HG03139 (cell line): ENCODE data around the gene RSU1.
"Not testable (repeated sequence)": the region's sequence is repeated elsewhere in the genome, so short reads cannot be mapped to it uniquely, and the experiment has no call there.

Source experiments
- ATAC-seq: cut with Tn5 transposase; IDR thresholded peaks from one replicate; pipeline ENCODE4 v1.9.1; 2021; ENCODE audit not compliant: unreplicated experiment

Gene RSU1

DNA sequence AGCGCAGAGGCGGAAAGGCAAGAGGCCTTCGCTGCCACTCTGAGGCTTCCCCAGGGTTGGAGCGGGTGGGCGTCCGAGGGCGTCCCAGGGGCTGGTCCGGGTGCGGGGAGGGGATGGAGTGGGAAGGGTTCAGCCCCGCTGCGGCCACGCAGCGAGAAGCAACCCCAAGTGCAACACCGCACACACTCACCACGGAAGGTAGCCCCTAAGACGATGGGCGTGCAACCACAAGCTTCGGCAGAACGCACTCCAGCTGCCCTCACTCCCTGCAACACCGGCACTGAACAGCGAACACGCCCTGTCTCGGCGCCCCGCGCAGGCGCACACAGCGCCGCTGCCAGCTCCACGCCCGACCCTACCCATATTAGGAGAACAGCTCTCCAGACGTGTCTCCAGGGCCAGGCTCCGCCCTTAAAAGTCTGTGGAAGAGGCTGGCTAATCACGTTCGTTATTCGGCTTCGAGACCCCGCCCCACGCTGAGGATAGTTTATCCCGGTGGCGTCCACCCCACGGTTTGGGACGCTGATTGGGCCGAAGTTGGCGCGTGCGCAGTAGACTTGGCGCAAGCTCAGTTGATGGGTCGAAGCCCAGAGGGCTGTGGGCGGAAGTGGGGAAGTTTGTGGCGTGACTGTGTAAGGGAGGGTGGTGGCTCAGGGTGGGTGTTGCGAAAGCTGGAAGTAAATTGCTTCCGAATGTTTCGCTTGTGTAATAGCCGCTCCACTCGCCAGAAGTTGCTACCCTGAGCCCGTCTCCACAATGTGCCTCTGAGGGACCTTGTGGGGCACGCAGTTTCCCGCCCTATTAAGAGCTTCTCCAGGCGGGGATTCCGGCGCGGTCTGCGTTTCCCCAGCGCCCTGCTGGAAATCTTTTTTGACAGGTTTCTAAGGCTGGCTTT is at the start of gene RSU1:
RSU1 (minus strand) TSS at position 300 of the 895 bp plus-strand sequence. CDS start 343 bp downstream, outside the sequence.
- peak; percentile 98 for ATAC-seq

DNA sequence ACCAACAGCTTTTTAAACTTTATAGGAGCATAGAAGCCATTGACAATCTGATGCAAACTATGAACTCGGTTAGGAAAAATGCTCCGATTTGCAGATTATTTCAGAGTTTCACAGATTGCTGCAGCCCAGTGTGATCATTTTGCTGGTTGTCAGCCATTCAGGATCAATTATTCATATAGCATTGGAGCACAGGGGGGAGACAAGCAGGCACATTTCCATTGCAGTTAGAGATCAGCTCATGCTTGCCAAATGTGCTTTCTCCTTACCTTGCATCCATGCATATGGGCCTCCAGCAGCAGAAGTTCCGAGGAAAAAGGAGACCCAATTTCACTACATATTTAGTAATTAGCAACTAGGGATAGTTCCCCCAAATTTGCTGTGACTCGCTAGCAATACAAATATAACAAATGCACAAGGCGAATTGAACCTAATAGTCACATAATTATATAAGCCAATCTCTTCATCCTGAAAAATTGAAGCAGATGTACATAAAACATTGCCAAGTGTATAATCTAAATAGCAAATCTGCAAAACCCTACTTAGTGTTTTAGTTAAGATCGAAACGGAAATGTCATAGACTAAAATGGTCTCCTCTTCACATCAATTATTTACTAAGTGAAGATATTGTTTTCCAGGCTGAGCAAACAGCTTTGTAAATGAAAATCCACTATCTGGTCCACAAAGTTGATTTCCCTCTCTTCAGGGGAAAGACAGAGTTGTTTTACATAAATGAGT is 49.5 kb upstream of the RSU1 start:
- no peak for ATAC-seq

DNA sequence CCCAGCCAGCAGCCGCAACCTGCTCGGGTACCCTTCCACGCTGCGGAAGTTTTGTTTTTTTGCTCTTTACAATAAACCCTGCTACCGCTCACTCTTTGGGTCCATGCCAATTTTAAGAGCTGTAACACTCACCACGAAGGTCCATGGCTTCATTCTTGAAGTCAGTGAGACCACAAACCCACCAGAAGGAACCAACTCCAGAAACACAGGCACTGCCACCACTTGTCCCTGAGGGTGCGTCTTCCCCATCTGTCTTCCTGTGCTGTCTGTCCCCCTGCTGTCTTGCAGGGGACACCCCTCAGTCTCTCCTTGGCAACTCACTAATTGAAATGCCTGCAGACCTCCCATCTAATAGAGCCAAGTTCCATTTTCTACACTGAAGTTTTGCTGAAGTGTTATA is 48.5 kb upstream of the RSU1 start:
- no peak for ATAC-seq

DNA sequence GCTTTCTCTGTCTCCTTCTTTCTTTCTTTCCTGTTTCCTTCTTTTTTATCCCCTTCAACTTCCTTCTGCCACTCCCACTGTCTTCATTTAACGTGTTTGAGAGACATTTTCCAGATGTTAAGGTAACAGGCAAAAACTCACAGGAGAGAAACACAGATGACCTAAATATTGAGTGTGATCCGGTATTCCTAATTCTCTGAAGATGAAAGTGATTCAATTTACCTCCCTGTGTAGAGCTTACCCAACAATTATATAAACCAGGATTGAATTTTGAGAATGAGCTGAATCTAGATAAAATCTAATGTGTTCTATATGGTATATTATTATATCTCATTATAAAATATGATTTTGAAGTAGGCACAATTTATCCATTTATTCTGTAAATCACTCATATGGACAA is 46.5 kb upstream of the RSU1 start:
- no peak for ATAC-seq

DNA sequence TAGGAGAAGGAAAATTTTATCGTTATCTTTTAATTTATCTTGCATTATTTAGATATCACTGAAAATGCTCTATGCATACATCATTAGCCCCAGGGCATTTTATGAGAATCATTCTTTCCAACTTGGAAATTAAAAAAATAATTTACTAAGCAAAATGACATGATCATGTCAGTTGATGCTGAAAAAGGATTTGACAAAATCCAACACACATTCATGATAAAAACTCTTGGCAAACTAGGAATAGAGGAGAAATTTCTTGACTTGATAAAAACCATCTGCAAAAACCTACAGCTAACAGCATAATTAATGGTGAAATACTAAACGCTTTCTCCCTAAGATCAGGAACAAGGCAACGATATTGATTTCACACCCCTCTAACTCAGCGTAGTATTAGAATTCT is 40.2 kb upstream of the RSU1 start:
- ATAC-seq = no peak

DNA sequence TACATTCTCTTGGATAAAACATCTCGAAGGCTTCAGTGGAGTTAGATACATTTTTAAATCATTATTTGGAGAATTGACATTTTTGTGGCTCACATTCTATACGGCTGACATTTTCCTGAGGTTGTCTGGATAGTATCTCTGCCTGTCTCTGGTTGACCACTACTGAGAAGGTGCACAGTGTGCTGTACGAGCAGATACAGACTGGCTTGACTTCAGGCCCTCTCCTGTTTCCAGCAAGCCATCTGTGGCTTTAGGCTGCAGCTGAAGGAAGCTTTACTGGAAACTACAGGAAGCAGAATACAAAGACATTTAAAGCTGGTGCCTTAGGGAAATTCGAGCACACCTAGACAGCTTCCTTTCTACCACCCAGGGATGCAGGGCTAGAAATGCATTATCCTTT is 39.3 kb upstream of the RSU1 start:
- no peak for ATAC-seq

DNA sequence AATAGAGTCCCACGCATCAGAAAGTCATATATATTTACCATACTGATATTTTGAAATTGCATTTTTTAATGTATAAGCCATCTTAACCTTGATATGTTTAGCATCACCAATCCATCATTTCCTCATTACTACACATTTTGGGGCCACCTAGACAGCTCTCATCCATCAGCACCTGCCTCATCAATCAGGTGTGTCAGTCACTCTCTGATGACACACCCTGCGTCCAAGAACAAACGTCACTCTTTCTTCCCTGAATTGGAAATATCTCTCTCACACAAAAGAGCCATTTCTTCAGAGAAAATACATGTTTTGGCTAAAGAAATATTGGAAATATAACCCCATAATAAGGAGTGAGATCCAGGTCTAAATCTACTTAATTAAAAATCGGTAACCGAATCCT is 38.9 kb upstream of the RSU1 start:
- no peak for ATAC-seq

DNA sequence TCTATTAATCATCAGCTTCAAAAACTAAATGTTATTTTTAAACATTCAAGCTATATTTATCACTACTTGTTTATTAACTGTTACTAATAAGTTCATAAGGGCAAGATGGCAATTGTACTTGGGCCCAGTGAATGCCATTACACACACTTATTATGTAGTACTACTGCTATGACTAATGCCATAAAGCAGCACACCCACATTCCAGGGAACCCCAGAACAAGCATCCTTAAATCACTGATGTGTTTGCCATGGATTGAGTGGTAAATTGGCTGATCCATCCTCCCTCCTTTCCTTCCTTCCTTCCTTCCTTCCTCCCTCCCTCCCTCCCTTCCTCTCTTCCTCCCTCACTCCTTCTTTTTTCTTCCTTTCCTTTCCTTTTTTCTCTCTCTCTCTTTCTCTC is 37.4 kb upstream of the RSU1 start:
- ATAC-seq = no peak

DNA sequence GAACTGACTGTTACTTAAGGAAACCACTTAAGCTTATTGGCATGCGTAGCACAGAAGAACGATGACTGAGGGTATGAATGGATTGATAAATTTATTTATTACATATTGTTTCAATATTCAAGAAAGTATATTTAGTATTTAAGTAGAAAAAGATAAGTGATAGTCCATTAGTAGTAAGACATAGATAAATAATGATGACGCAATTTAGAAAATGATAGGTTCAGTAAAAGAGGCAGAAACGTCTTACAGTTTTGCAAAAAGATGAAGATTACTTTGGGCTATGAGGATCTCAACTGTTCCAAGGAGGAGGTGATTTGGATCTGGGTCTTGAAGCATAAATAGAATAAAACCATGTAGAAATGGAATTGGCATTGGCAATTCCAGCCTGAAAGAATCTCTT is 36.6 kb upstream of the RSU1 start:
- no peak for ATAC-seq

DNA sequence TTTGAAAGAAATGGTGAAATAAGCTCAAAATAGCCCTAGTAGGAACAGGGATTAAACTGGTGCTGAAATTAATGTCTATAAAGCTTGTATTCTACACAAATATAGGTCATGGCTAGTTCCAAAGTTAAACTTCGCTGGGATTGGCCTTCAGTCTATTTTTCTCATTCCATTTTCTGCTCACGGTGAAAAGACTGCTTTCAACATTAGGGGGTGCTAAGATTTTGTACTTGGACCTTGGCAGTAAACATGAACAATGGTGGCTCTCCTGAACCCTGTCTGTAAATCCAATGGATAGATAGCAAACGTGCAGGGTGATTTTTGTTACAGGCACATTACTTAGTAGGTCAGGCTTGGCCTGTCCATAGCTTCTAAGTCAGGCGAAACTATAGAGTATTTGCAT is 36.0 kb upstream of the RSU1 start:
- ATAC-seq = no peak

DNA sequence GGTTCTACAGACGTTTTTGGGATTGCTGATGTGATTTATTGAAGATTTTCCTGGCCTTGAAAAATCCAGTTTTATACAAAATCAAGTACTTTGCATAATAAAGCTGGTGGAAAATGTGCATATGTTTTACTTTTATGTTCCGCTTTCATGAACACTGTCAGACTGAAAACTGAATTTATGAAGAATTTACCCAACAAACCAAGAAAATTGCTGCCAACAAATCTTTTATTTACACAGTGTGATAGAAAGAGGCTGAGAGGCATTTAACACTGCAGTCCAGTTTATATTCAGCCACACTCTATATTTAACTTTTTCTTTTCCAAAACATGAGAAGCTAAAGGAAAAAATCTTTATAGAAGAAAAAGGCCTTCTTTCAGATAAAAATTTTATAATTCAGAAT is 35.4 kb upstream of the RSU1 start:
- no peak for ATAC-seq

DNA sequence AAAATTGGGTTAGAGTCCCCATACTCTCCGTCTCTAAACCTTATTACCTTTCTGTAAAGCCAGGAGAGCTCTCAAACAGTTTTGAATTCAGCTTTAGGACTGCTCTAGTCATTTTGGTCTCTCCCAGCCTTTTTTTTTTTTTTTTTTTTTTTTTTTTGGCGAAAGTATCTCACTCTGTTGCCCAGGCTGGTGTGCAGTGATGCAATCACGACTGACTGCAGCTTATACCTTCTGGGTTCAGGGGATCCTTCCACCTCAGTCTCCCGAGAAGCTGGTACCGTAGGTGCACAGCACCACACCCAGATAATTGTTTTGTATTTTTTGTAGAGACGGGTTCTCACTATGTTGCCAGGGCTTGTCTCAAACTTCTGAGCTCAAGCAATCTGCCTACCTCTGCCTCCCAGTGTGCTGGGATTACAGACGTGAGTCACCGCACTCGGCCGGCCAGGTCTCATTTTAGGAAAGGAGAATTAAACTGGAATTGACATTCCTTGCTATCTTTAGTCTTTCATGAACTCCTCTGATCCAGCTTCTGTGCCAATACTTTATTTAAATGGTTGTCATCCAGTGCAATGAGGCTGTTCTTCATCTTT is 31.4 kb upstream of the RSU1 start:
- no peak for ATAC-seq

DNA sequence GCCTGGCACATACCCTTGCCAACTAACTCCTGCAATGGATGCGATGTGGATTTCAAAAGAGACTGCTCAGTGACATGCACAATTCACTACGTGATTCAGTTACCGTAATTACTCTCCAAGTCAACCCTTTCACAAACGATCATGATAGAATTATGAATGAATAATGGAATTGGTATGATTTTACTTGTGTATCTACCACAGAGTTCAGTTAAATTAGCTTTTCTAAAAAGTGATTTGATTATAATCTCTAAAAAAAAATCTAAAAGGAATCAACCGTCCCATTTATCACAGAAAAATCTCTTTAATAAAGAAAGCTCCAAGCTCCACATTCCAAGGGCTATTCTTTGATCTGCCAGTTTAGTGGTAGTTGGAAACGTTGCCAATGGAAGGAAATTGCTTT is 30.4 kb upstream of the RSU1 start:
- no peak for ATAC-seq

DNA sequence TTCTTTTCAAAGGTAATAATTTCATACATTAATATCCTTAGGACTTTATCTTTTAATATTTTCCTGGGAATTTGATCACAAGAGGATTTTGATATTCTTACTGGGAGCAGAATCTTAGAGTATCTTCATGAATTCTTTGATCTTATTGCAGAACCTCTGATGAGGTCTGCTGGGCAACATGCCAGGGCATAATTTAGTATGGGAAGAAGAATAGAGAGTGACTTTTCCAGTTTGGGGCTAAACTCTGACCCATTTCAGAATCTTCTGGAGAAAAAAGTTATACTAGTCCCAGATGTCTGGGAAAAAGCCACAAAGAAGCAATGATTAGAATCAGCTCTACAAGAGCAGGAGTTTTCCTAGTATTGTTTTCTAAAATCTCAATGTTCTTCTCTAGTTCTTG is 28.0 kb upstream of the RSU1 start:
- ATAC-seq = no peak

DNA sequence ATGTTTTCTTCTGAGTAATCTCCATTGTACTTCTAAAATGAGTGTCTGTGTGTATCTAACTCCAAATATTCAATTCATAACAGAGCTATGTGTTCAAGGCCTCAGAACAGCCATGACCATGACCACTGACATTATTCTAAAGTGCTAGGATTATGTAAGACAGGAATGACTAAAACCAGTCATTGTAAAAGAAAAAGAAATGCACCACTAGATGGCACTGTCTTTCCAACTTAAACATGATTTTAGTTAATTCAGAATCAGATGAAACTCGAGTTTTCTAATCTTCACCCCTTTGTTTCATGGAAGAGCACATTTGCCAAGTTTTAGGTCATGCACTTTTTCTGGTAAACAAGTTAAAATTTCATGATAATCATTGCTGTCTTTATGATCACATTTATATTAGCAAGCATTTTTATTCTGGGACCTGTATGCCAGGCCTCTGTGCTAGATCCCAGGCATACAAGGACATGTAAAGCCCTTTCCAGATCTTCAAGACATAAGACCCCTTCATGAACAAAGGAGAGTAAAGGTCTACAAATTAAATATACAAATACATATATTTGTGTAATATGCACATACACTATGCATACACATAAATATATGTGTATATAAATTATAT is 26.1 kb upstream of the RSU1 start:
- ATAC-seq = no peak

DNA sequence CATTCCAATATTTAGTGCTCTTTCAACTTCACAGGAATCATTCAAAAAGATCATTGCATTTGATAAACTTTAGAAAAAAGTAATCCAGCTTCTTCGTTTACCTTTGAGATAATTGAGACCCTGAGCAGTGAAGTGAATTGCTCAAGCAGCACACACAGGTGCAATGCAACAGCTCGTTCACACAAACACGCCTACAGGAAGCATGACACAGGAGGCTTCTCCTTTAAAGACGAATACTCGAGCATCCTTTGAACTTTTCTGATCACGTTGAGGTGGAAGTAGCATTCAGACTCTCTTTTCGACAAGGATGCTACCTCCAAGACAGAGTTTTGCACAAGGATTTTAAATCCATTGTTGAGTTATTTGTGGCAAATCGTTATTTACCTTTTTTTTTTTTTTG is 18.0 kb upstream of the RSU1 start:
- ATAC-seq = no peak

DNA sequence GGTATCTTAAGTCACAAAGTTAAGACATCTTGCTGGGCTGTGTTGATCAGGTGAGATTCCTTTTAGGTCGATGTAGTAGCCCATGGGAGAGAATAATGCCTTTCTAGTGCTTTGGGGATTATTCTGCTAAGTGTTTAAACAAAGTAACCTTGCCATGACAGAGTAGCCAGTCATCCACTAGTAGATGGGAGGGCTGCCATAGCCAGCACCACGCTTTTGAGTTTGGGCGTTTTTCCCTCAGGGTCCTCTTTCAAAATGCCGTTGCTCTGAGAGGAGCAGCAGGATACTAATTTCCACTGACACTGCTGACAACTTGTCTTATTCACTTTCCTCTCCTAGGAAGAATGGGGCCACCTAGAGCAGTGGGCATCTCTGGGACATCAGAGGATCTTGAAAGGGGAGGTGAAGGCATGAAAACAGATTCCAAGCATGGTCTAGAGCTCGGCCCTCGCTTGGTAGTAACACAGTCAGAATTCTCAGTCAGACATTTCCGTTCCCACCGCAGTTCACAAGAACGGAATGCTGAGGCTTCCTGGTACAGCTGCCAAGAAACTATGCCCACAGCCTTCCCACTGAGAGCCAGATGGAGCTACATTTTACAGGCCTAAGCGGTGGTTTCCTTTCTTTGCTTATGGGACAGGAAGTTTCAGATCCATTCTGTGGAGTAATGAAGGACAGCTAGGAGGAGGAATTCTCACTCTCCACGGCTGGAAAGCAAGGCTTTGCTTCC is 15.3 kb upstream of the RSU1 start:
- no peak for ATAC-seq

DNA sequence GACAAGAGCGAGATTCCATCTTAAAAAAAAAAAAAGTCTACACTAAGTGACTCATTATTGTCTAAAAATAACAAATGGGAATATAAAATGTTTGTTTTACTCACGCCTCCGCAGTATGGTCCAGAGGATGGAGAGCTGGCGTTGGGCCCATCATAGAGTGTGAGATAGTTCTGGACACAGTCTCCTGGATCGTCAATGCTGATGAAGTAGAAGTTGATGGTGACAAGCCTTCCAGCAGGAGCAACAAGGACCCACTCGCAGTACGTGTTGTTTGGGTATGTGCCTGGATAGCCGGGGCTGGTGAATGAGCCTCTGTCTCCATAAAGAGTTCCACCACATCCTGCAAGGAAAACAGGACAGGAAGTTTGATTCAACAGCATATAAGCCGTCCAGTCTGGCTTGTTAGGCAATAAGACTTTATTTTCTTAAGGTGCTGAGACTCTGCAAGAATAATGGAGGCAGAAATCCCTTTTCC is 11.5 kb upstream of the RSU1 start:
- ATAC-seq = no peak

DNA sequence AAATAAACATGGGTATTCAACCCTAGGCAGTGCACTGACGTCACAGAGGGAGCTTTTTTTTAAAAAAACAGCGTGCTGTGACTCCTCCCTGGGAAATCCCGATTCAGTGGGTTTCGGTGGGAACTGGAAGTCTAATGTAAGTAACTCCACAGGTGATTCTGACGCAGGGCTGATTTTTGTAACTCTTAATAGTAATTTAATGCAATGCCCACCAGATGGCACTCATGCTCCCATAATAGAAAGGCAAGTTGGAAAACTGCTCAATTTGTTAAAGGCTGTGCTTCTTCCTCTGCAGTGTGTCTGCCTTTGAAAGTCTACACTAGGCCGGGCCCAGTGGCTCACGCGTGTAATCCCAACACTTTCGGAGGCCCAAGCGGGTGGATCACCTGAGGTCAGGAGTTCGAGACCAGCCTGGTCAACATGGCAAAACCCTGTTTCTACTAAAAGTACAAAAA is 10.9 kb upstream of the RSU1 start:
- ATAC-seq = peak; percentile 85

DNA sequence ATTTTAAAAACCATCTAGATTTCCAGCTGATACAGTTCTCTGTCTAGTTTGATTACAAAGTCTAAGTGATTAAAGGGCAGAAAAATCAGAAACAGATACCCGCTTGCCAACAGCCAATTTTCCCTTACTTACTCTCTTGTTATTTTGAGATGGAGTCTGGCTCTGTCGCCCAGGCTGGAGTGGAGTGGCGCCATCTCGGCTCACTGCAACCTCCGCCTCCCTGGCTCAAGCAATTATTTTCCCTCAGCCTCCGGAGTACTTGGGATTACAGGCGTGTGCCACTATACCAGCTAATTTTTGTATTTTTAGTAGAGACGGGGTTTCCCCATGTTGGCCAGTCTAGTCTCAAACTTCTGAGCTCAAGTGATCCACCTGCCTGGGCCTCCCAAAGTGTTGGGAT is 10.2 kb upstream of the RSU1 start:
- ATAC-seq = not testable (repeated sequence)
